PC-9 (cell line): ENCODE measurements around the gene TGIF2. TPM values are rescaled to one million over a fixed set of nuclear protein-coding genes. Genes with fewer than 3 reads are reported as not detected.

ENCODE experiments used
- BruUV-seq: library from RNA; stranded (reverse); fragments of 400-500 nt; replicated peaks from 2 replicates; lab custom pipeline; 2021; lab: Mats Ljungman, UMichigan
- CTCF ChIA-PET: fragments of 300-600 bp; sonication (Branson Sonifier 250); formaldehyde crosslinking; loops from one replicate; lab custom pipeline; 2022; ENCODE audit warnings: antibody characterized with exemption; lab: Charles Lee
- POLR2A ChIA-PET: fragments of 300-600 bp; sonication (Branson Sonifier 250); formaldehyde crosslinking; loops from one replicate; lab custom pipeline; 2022; ENCODE audit warnings: antibody characterized with exemption; ENCODE audit not compliant: unreplicated experiment; lab: Charles Lee
- DNase-seq, 2 experiments: peaks; one replicate each; pipeline versions ENCODE4 v3.0.0 to v3.0.0-alpha.2; 2015 to 2022; ENCODE audit warnings: mixed read lengths in 1 of 2
- H2AFZ ChIP-seq: fragments of 200-600 bp; sonication (generic); 2 replicates; pipeline ENCODE4 v1.8.1; 2017; ENCODE audit warnings: antibody characterized with exemption
- H3F3A ChIP-seq: fragments of 200-600 bp; sonication (generic); 2 replicates; pipeline ENCODE4 v1.8.1; 2017; ENCODE audit warnings: antibody characterized with exemption, mild to moderate bottlenecking, low read depth; ENCODE audit not compliant: insufficient read depth
- H3K27ac ChIP-seq: fragments of 200-600 bp; sonication (generic); 2 replicates; pipeline ENCODE4 v1.6.1; 2016; ENCODE audit warnings: mixed run types
- H3K27me3 ChIP-seq: fragments of 200-600 bp; sonication (generic); 2 replicates; pipeline ENCODE4 v1.6.1; 2016; ENCODE audit warnings: low read depth, mixed run types; ENCODE audit not compliant: insufficient read depth
- H3K36me3 ChIP-seq: fragments of 200-600 bp; sonication (generic); 2 replicates; pipeline ENCODE4 v1.6.1; 2016; ENCODE audit warnings: low read depth, mixed run types
- H3K4me1 ChIP-seq: fragments of 200-600 bp; sonication (generic); replicated peaks from 2 replicates; pipeline ENCODE4 v1.6.1; 2016; ENCODE audit warnings: mixed run types; ENCODE audit not compliant: insufficient read depth
- H3K4me2 ChIP-seq: fragments of 200-600 bp; sonication (generic); 2 replicates; pipeline ENCODE4 v1.6.1; 2017; ENCODE audit warnings: mixed run types
- H3K4me3 ChIP-seq: fragments of 200-600 bp; sonication (generic); 2 replicates; pipeline ENCODE4 v1.6.1; 2016; ENCODE audit warnings: mixed run types
- H3K79me2 ChIP-seq: fragments of 200-600 bp; sonication (generic); 2 replicates; pipeline ENCODE4 v1.6.1; 2017; ENCODE audit warnings: low read depth, mixed run types
- H3K9me2 ChIP-seq: fragments of 200-600 bp; sonication (generic); 2 replicates; pipeline ENCODE4 v1.8.1; 2017; ENCODE audit warnings: mild to moderate bottlenecking; ENCODE audit not compliant: insufficient read depth
- H3K9me3 ChIP-seq: fragments of 200-600 bp; sonication (generic); 2 replicates; pipeline ENCODE4 v1.8.1; 2016; ENCODE audit warnings: low read depth; ENCODE audit not compliant: insufficient read depth
- H4K20me1 ChIP-seq: fragments of 200-600 bp; sonication (generic); 2 replicates; pipeline ENCODE4 v1.8.1; 2017; ENCODE audit not compliant: insufficient read depth
- CTCF ChIP-seq: fragments of 200-600 bp; sonication (generic); conservative IDR thresholded peaks from 2 replicates; pipeline ENCODE4 v1.6.1; 2017; ENCODE audit warnings: mixed run types, antibody characterized with exemption, mild to moderate bottlenecking, moderate library complexity
- EZH2 ChIP-seq: fragments of 200-600 bp; sonication (generic); IDR thresholded peaks from 2 replicates; pipeline ENCODE4 v1.8.0; 2017; ENCODE audit warnings: antibody characterized with exemption, low read depth
- intact Hi-C: fragments of 100-400 bp; cut with micrococcal nuclease; formaldehyde crosslinking; loops from one replicate; pipeline ENCODE4 v1.10.0; 2022; ENCODE audit not compliant: unreplicated experiment
- total RNA-seq: library from RNA; stranded (reverse); gene quantifications from 2 replicates; pipeline ENCODE4 v1.2.3, GENCODE V29; 2021

TGIF2 gene
- total RNA-seq, 1 experiment from 2014 or later: 18.3 TPM

GRCh38 chr20:36591854-36592641 is 18.7 kb downstream of the TGIF2 start:
- no peaks in the 10 kb centered on the region for H3K9me2 ChIP-seq
- H3K9me3 ChIP-seq: peaks cover 8% of the 10 kb centered on the region; the same call in 1 of the 2 replicates
- no peak overlapping the region for H3K4me2 ChIP-seq
- TF ChIP-seq EZH2 (no peak), CTCF (peak; percentile 43; the same call in 1 of the 2 replicates)
- no peaks in the 10 kb centered on the region for H3K79me2 ChIP-seq
- TSS peak; percentile 15 for BruUV-seq
- no peak overlapping the region for H3K27ac ChIP-seq
- H3F3A ChIP-seq: peaks cover 8% of the 10 kb centered on the region; the same call in 1 of the 2 replicates
- H4K20me1 ChIP-seq: no peaks in the 10 kb centered on the region
- ChIA-PET CTCF (interaction anchor here (0.6 to 0.8 kb wide), 4 partner anchors 86 to 612 kb away, joined by 3 to 6 read pairs (median 4); no protein-coding TSS in a partner anchor), POLR2A (no interaction called here)
- no peak overlapping the region for H3K4me3 ChIP-seq
- no peaks in the 10 kb centered on the region for H3K4me1 ChIP-seq
- H3K27me3 ChIP-seq: no peaks in the 10 kb centered on the region
- intact Hi-C loops: no loop called here
- H2AFZ ChIP-seq: no peak overlapping the region
- no peaks in the 10 kb centered on the region for H3K36me3 ChIP-seq
- peak in 1 of 2 experiments; percentile 61 for DNase-seq

GRCh38 chr20:36593347-36593929 is 20.0 kb downstream of the TGIF2 start:
- no peaks in the 10 kb centered on the region for H3K79me2 ChIP-seq
- no peaks in the 10 kb centered on the region for H4K20me1 ChIP-seq
- intact Hi-C loops: no loop called here
- H3K4me1 ChIP-seq: no peaks in the 10 kb centered on the region
- H3K9me3 ChIP-seq: peaks cover 8% of the 10 kb centered on the region; the same call in 1 of the 2 replicates
- ChIA-PET CTCF (no interaction called here), POLR2A (no interaction called here)
- no peaks in the 10 kb centered on the region for H3K36me3 ChIP-seq
- peaks cover 8% of the 10 kb centered on the region; the same call in 1 of the 2 replicates for H3F3A ChIP-seq
- no TSS peak for BruUV-seq
- no peak for DNase-seq
- H3K27ac ChIP-seq: no peak overlapping the region
- no peak overlapping the region for H3K4me3 ChIP-seq
- H3K27me3 ChIP-seq: no peaks in the 10 kb centered on the region
- no peak overlapping the region for H3K4me2 ChIP-seq
- no peak overlapping the region for H2AFZ ChIP-seq
- H3K9me2 ChIP-seq: no peaks in the 10 kb centered on the region
- TF ChIP-seq CTCF (no peak), EZH2 (no peak)

GRCh38 chr20:36599912-36600345 is 26.5 kb downstream of the TGIF2 start:
- Histone ChIP-seq H3K36me3 (no peaks in the 10 kb centered on the region), H3K27me3 (no peaks in the 10 kb centered on the region), H3K4me3 (no peak overlapping the region), H3K4me2 (no peak overlapping the region), H3K9me2 (no peaks in the 10 kb centered on the region), H3F3A (peaks cover 13% of the 10 kb centered on the region; the same call in 1 of the 2 replicates), H3K27ac (no peak overlapping the region), H3K4me1 (0 out of 2 replicates have a peak, but pooled peaks cover 6% of the 10 kb centered on the region), H3K9me3 (no peaks in the 10 kb centered on the region), H2AFZ (no peak overlapping the region), H3K79me2 (no peaks in the 10 kb centered on the region), H4K20me1 (no peaks in the 10 kb centered on the region)
- ChIA-PET CTCF (interaction anchor here (0.6 kb wide), 1 partner anchor 25 kb away, joined by 12 read pairs; no protein-coding TSS in a partner anchor), POLR2A (no interaction called here)
- no peak for DNase-seq
- intact Hi-C loops: no loop called here
- no TSS peak for BruUV-seq
- TF ChIP-seq EZH2 (no peak), CTCF (no peak)
